GM18517 (cell line): ENCODE data around the gene KIAA1586.
"Not testable (repeated sequence)": the region's sequence is repeated elsewhere in the genome, so short reads cannot be mapped to it uniquely, and the experiment has no call there.

Experiments
- ATAC-seq: cut with Tn5 transposase; IDR thresholded peaks from one replicate; pipeline ENCODE4 v1.9.1; 2021; ENCODE audit warnings: mild to moderate bottlenecking, moderate library complexity; ENCODE audit not compliant: unreplicated experiment

KIAA1586 gene

GRCh38 chr6:57046332-57047256, at the start of gene KIAA1586:
TSS of gene KIAA1586 (plus strand) at chr6:57046693. CDS start at chr6:57046756, 63 bp downstream.
- peak; percentile 88 for ATAC-seq

GRCh38 chr6:56999049-56999448, 47.4 kb upstream of the KIAA1586 start:
- no peak for ATAC-seq

- not testable (repeated sequence) for ATAC-seq
Observed at GRCh38 chr6:56999748-57000147, 46.7 kb upstream of the KIAA1586 start.

- no peak for ATAC-seq
Observed at GRCh38 chr6:57002197-57002596, 44.3 kb upstream of the KIAA1586 start.

- ATAC-seq, result no peak
Observed at GRCh38 chr6:57004292-57004691, 42.2 kb upstream of the KIAA1586 start.

- ATAC-seq, result no peak
Observed at GRCh38 chr6:57006101-57006500, 40.4 kb upstream of the KIAA1586 start.

- ATAC-seq, result not testable (repeated sequence)
Observed at GRCh38 chr6:57008069-57008468, 38.4 kb upstream of the KIAA1586 start.

GRCh38 chr6:57013521-57013926, 33.0 kb upstream of the KIAA1586 start:
- ATAC-seq, result no peak

- no peak for ATAC-seq
Observed at GRCh38 chr6:57017069-57017468, 29.4 kb upstream of the KIAA1586 start.

- ATAC-seq, result no peak
Observed at GRCh38 chr6:57017841-57018240, 28.7 kb upstream of the KIAA1586 start.

- ATAC-seq, result no peak
Observed at GRCh38 chr6:57019434-57019833, 27.1 kb upstream of the KIAA1586 start.

- ATAC-seq, result peak; percentile 86
Observed at GRCh38 chr6:57021086-57021720, 25.3 kb upstream of the KIAA1586 start.

- no peak for ATAC-seq
Observed at GRCh38 chr6:57024321-57024720, 22.2 kb upstream of the KIAA1586 start.

GRCh38 chr6:57024775-57025174, 21.7 kb upstream of the KIAA1586 start:
- no peak for ATAC-seq

GRCh38 chr6:57026001-57026400, 20.5 kb upstream of the KIAA1586 start:
- no peak for ATAC-seq

- ATAC-seq, result no peak
Observed at GRCh38 chr6:57027301-57027700, 19.2 kb upstream of the KIAA1586 start.

GRCh38 chr6:57029213-57029612, 17.3 kb upstream of the KIAA1586 start:
- no peak for ATAC-seq

- ATAC-seq, result no peak
Observed at GRCh38 chr6:57033228-57033627, 13.3 kb upstream of the KIAA1586 start.

- ATAC-seq, result no peak
Observed at GRCh38 chr6:57035549-57035948, 10.9 kb upstream of the KIAA1586 start.

- ATAC-seq, result no peak
Observed at GRCh38 chr6:57038906-57039305, 7.6 kb upstream of the KIAA1586 start.

- no peak for ATAC-seq
Observed at GRCh38 chr6:57040011-57040410, 6.5 kb upstream of the KIAA1586 start.

GRCh38 chr6:57044061-57044460, 2.4 kb upstream of the KIAA1586 start:
- ATAC-seq, result not testable (repeated sequence)
